ENCODE measurements around the gene MTMR8.

The MTMR8 gene

DNA sequence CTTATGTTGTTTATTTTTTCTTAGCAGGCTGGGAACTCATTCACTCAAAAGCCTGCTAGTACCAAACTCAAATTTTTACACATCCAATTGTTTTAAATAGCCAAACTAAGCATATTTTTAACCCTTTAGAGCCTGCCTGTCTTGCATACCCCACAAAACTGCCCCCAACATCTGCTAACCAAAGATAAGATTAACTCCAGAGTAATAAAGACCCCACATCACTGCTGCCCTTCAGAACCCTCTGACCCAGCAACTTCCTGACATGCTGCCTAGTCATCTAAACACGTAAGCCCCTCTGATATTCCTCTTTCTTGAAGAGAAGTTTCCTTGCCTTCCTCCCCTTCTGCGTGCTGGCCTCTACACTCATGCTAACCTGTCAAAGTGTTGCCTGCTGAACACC is 104.1 kb downstream of the MTMR8 start:
- no peak for DNase-seq

DNA sequence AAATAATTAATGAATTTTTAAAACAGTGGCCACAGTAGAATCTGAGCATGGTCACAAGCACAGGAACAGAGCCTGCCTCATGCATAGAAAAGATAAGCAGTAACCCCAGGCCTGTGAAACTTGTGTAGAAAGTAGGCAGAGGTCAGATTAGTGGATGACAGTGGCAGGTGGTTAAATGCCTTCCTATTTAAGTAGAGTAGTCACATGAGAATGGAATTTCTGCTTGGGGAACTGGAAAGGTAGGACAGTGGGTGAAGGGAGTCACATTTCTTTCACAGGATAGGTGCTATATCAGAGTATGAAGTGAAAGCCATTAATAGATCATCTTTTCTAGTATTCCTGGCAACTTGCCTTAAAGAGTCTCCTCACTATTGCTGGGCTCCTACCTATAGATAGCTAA is 130.0 kb downstream of the MTMR8 start:
- H3K4me3 Mint-ChIP-seq: no peak overlapping the region
- DNase-seq: no peak
- H3K4me1 Mint-ChIP-seq: no peaks in the 10 kb centered on the region
- H3K36me3 Mint-ChIP-seq (ENCODE audit: low read depth): no peaks in the 10 kb centered on the region
- TF ChIP-seq, protein P1, sequence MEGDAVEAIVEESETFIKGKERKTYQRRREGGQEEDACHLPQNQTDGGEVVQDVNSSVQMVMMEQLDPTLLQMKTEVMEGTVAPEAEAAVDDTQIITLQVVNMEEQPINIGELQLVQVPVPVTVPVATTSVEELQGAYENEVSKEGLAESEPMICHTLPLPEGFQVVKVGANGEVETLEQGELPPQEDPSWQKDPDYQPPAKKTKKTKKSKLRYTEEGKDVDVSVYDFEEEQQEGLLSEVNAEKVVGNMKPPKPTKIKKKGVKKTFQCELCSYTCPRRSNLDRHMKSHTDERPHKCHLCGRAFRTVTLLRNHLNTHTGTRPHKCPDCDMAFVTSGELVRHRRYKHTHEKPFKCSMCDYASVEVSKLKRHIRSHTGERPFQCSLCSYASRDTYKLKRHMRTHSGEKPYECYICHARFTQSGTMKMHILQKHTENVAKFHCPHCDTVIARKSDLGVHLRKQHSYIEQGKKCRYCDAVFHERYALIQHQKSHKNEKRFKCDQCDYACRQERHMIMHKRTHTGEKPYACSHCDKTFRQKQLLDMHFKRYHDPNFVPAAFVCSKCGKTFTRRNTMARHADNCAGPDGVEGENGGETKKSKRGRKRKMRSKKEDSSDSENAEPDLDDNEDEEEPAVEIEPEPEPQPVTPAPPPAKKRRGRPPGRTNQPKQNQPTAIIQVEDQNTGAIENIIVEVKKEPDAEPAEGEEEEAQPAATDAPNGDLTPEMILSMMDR (IDR thresholded peaks at IDR 0.05): no peak
- H3K9me3 Mint-ChIP-seq: peaks cover 31% of the 10 kb centered on the region
- no peaks in the 10 kb centered on the region for H3K27me3 Mint-ChIP-seq (ENCODE audit: low read depth, poor library complexity)
- no peak overlapping the region for H3K27ac Mint-ChIP-seq

More for the DNA sequence above, 104.1 kb downstream of the MTMR8 start:
- H3K36me3 Mint-ChIP-seq (ENCODE audit: low read depth): no peaks in the 10 kb centered on the region
- H3K27ac Mint-ChIP-seq: no peak overlapping the region
- TF ChIP-seq, protein P1 (IDR thresholded peaks at IDR 0.05): no peak
- H3K9me3 Mint-ChIP-seq: peaks cover 35% of the 10 kb centered on the region
- peaks cover 3% of the 10 kb centered on the region for H3K27me3 Mint-ChIP-seq (ENCODE audit: low read depth, poor library complexity)
- no peaks in the 10 kb centered on the region for H3K4me1 Mint-ChIP-seq
- H3K4me3 Mint-ChIP-seq: no peak overlapping the region

- TF ChIP-seq, protein P1 (IDR thresholded peaks at IDR 0.05): no peak
- H3K9me3 Mint-ChIP-seq: peaks cover 18% of the 10 kb centered on the region
- peaks cover 5% of the 10 kb centered on the region for H3K4me1 Mint-ChIP-seq
- DNase-seq: no peak
- H3K27ac Mint-ChIP-seq: peak within 1 kb of the TSS; percentile 6
- H3K27me3 Mint-ChIP-seq (ENCODE audit: low read depth, poor library complexity): peaks cover 3% of the 10 kb centered on the region
- H3K4me3 Mint-ChIP-seq: no peak within 1 kb of the TSS
- no peaks in the 10 kb centered on the region for H3K36me3 Mint-ChIP-seq (ENCODE audit: low read depth)
Measured at GRCh38 chrX:64230123-64230970, 164.9 kb downstream of the MTMR8 start, which contains the start of gene ASB12. ASB12 (minus strand) TSS chrX:64230607; CDS start chrX:64225650, 4,957 bp downstream.

GRCh38 chrX:64229154-64229553 is 166.1 kb downstream of the MTMR8 start:
- Mint-ChIP-seq H3K4me1 (peaks cover 5% of the 10 kb centered on the region), H3K4me3 (no peak overlapping the region), H3K27me3 (ENCODE audit: low read depth, poor library complexity) (peaks cover 3% of the 10 kb centered on the region), H3K27ac (no peak overlapping the region), H3K9me3 (peaks cover 23% of the 10 kb centered on the region), H3K36me3 (ENCODE audit: low read depth) (no peaks in the 10 kb centered on the region)
- no peak for DNase-seq
- TF ChIP-seq, protein P1 (IDR thresholded peaks at IDR 0.05): no peak

Data from nephron progenitor cell (in vitro differentiated cells).